Right kidney (tissue), 1 donor: Measurements from ENCODE around the gene CBL.
"Not testable (repeated sequence)": the region's sequence is repeated elsewhere in the genome, so short reads cannot be mapped to it uniquely, and the experiment has no call there.

Source experiments
- DNase-seq: peaks from one replicate; pipeline ENCODE4 v3.0.0-alpha.2; 2016

Gene CBL

GRCh38 chr11:119184399-119184798, 21.7 kb upstream of the CBL start:
- DNase-seq = not testable (repeated sequence)

DNA sequence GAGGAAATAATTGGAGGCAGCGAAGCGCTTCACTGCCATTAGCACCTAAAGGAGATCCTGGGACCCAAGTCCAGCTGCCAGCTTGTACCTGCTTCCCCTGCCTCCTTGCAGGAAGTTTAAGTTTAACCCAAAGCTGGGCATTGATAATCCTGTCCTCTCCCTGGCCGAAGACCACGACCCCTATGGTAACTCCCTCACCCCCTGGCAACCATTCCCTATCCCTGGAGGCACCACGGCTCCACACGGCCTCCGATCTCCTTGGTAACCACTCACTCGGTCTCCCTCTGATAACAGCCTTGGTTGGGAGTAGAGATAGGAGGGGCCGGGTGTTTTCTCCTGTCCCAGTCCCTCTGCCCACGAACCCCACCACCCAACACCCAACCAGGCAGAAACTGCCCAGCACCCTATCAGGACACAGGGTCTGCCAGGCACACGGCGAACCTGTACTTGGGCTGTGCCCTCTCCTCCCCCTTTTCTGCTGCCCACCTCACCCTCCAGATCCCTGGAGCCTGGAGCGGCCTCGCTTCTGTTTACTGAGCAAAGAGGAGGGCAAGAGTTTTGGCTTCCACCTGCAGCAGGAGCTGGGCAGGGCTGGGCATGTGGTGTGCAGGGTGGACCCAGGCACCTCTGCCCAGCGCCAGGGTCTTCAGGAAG, 20.0 kb upstream of the CBL start:
- DNase-seq = no peak

- no peak for DNase-seq
Observed at GRCh38 chr11:119187123-119187892, 18.8 kb upstream of the CBL start.

- DNase-seq = no peak
Observed at GRCh38 chr11:119188067-119188466, 18.1 kb upstream of the CBL start.

DNA sequence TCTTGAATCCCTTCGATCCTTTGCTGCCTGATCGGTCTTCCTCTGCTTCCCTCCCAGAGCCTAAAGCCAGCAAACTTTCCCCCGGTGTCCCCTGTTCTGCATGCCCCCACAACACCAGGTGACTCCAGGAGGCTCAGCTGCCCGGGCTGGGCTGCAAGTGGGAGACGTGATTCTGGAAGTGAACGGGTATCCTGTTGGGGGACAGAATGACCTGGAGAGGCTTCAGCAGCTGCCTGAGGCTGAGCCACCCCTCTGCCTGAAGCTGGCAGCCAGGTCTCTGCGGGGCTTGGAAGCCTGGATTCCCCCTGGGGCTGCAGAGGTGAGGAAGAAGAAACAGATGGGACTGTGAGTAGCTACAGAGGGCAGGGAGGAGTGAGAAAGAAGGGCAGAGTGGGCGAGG, 17.3 kb upstream of the CBL start:
- DNase-seq = no peak

DNA sequence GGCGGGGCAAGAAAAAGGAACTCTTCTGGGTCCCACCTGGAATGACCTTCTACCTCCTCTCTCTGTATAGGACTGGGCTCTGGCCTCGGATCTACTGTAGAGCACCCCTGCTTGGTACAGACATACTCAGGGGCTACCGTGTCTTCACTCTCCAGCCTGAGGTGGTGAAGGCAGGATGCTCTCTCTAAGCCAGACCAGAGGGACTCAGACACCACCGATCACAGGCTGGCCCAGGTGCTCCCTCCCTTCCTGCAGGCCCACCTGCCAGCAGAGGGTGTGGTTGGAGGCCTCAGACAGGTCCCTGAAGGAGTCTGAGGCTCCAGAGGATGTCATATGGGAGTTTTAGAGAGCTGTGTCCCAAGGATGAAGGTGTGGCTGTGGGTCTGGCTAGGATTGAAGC, 16.7 kb upstream of the CBL start:
- no peak for DNase-seq

DNA sequence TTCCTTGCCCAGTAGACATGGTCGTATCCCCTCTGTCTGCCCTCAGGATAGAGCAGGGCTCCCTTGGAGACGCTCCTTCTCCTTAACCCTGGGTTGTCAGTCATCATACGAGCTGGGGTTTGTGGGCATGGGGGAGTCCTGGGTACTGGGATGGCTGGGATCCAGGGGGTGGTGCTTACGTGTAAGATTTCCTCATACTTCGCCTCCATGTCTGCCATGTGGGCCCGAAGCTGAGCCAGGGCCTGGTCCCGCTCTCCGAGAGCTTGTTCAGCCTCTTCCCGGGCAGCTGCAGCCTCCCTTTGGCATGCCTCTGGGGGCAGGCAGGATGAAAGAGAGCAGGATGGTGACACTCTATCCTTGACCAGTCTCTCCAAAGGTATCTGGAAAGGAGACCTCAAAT, 15.6 kb upstream of the CBL start:
- no peak for DNase-seq

- not testable (repeated sequence) for DNase-seq
Observed at GRCh38 chr11:119191265-119191664, 14.9 kb upstream of the CBL start.

GRCh38 chr11:119192111-119192510, 14.0 kb upstream of the CBL start:
- DNase-seq = no peak

GRCh38 chr11:119193001-119193400, 13.1 kb upstream of the CBL start:
- DNase-seq = no peak

DNA sequence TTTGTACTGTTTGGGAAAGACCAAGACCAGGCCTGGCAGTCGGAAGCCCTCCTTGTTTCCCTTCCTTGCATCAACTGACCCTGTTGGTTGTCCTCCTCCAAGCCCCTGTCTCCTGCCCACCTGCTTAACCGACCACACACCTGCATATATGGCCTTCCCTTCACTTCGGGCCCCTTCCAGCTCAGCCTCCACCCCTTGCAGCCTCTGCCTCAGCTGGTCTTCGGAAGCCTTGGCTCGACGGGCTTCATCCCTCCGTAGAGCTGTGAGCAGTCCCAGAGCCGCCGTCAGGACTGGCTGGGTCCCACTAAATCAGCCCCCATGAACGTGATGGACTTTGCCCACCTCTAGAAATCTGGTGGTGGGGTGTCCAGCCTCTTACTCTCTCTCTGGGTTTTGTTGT, 12.5 kb upstream of the CBL start:
- no peak for DNase-seq

- DNase-seq = no peak
Observed at GRCh38 chr11:119194811-119195440, 11.2 kb upstream of the CBL start.

- DNase-seq = no peak
Observed at GRCh38 chr11:119195680-119196079, 10.5 kb upstream of the CBL start.

DNA sequence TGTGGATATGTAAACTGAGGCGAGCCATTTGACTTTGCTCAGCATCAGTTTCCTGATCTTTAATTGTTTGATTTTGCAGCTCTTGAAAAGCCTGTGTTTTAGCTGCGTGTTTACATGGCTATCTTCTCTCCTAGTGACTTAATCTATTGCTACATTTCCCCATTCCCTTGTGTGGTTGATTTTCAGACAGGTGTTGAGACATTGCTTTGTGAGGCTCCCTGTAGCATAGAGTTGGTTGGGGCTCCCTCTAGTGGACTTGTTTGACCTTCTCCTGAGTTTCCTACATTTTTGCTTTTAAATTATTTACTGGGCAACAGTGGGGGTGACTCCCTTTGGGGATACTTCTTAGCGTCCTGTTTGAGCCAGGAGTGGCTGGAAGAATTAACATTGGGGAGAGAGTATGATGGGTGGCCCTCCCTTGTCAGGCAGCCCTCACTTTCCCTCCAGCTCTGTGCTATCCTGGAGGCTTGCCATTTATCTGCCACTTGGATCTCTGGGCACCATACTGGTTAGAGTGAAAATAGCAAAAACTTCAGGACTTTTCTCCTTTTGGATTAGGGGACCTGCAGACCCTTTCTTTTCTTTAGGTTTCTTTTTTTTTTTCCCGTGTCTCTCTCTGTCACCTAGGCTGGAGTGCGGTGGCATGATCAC, 9.2 kb upstream of the CBL start:
- peak; percentile 53 for DNase-seq

DNA sequence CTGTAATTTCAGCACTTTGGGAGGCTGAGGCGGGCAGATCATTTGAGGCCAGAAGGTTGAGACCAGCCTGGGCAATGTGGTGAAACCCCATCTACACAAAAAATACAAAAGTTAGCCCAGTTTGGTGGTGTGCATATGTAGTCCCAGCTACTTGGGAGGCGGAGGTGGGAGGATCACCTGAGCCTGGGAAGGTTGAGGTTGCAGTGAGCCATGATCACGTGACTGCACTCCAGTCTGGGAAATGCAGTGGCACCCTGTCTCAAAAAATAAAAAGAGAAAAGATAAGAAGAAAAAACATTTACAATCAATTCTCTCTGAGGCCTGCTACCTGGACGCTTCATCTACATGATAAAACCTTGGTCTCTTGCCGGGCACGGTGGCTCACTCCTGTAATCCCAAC, 7.2 kb upstream of the CBL start:
- no peak for DNase-seq

- not testable (repeated sequence) for DNase-seq
Observed at GRCh38 chr11:119201236-119201635, 4.9 kb upstream of the CBL start.

DNA sequence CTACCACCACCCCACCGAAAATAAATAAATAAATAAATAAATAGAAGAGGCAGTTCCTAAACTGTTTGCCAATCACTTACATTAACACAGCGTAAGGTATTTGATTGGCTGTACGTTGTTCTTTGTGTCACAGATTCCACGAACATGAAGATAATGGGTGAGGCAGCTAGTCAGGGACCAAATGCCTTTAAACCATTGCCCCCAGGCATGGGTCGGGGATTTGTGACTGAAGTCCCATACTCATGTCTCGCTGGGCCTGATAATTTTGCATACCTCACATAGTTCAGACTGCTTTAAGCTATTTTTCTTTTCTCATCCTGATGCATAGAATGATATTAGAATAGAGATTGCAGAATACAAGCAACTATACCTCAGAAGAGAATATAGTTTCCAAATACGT, 3.6 kb upstream of the CBL start:
- no peak for DNase-seq

GRCh38 chr11:119204066-119204465, 2.1 kb upstream of the CBL start:
- DNase-seq = no peak

DNA sequence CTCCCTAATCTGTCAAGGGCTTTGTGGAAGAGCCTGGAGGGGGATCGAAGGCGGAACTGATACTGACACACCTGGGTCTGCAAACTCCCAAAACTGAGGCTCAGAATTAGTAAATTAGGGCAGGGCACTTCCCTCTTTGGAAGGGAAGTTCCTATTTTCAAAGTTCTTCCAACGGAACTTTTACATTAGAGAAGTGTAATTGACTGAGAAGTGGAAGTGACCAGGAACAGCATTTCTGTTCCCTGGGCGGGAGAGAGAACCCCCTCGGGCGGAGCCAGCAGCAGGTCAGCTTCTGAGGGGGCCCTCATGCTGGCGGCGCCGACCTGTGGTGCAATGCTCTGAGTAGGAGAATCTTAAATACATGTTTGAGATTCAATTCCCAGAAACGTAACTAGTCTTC, 1.1 kb upstream of the CBL start:
- DNase-seq = no peak

- peak; percentile 43 for DNase-seq
Observed at GRCh38 chr11:119206511-119207414, 624 bp downstream of the CBL start.

- DNase-seq = no peak
Observed at GRCh38 chr11:119207415-119207960, 1.3 kb downstream of the CBL start.

- no peak for DNase-seq
Observed at GRCh38 chr11:119209186-119209585, 3.0 kb downstream of the CBL start.
